ENCODE measurements around the gene MMP13. TPM values are rescaled to one million over a fixed set of nuclear protein-coding genes. Genes with fewer than 3 reads are reported as not detected.
A peak's percentile ranks its signal among the peaks of the same experiment; 100 is the strongest.
"Not testable (repeated sequence)": the region's sequence is repeated elsewhere in the genome, so short reads cannot be mapped to it uniquely, and the experiment has no call there.

Gene MMP13
- not detected for total RNA-seq

DNA sequence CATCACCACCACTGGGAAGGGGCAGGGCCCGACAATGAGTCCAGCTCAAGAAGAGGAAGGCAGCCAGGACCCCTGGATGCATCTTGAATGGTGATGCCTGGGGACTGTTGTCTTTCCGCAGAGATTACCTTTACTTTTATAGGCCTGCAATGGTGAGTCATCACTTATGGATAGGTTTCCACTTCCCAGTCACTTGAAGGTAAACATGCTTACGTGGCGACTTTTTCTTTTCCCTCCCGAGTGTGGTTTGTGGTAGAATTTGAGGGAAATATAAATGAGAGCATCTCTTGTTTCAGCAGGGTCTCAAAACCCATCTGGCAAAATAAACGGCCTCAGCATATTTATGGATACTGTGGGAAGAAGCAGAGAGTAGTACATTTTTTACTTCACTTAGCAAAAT, at the start of gene MMP13:
Gene MMP13 (minus strand): TSS at position 109 of the 400 bp plus-strand sequence. CDS start 27 bp downstream, at position 82.
- ATAC-seq = no peak

DNA sequence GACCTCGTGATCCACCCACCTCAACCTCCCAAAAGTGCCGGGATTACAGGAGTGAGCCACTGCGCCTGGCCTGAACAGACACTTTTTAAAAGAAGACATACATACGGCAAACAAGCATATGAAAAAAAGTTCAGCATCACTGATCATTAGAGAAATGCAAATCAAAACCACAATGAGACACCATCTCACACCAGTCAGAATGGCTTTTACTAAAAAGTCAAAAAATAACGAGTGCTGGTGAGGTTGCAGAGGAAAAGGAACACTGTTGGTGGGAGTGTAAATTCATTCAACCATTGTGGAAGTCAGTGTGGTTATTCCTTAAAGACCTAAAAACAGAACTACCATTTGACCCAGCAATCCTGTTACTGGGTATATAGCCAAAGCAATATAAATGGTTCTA, 48.7 kb upstream of the MMP13 start:
- ATAC-seq = not testable (repeated sequence)

DNA sequence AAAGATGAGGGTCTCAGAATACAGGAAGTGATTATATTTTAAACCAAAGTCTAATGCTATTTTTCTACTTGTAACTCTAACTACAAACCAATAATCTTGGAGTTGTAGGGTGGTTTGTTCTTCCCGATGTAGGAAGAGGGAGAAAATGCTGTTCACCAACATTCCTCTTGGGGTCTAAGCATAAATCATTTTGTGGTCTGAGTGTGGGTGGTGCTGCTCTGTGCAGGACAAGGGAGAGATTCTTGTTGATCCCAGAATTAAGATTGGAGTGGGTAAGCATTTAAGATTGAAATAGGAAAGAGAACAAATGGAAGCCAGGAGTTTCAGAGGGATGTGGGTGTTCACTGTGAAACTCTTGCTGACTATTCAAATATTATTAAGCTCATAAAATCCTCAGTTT, 38.6 kb upstream of the MMP13 start:
- no peak for ATAC-seq

DNA sequence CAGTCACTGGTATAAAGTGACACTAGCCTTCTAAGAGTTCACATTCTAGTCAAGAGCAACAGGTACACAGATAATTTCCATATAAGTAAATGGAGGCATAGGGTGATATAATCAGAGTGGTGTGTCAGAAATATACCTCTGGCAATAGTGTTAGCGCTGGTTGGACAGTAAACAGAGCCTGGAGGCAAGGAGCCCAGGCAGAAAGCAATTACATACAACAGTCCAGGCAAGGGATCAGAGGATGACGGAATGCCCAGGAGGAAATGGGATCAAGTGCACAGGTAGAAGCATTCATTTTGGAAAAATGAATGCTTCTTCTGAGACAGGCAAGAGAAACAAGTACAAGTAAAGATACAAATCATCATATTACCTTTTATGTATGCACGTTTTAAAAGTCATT, 36.2 kb upstream of the MMP13 start:
- no peak for ATAC-seq

DNA sequence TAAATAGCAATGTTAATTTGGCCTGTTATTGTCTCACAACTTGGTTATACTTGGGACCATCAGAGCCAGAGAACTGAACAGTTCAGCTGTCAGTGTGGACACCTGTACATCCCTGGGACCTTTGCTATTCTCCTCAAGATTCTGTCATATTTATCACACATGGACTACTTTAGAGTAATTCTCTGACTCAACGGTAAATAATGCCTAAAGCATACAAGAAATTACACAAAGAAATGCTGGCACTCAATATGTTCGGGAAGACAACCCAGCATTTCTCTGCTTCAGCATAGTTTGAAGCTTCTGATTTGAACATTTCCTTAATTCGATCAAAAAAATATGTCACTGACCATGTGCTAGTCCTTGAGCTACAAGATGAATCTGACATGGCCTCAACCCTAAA, 34.6 kb upstream of the MMP13 start:
- no peak for ATAC-seq

DNA sequence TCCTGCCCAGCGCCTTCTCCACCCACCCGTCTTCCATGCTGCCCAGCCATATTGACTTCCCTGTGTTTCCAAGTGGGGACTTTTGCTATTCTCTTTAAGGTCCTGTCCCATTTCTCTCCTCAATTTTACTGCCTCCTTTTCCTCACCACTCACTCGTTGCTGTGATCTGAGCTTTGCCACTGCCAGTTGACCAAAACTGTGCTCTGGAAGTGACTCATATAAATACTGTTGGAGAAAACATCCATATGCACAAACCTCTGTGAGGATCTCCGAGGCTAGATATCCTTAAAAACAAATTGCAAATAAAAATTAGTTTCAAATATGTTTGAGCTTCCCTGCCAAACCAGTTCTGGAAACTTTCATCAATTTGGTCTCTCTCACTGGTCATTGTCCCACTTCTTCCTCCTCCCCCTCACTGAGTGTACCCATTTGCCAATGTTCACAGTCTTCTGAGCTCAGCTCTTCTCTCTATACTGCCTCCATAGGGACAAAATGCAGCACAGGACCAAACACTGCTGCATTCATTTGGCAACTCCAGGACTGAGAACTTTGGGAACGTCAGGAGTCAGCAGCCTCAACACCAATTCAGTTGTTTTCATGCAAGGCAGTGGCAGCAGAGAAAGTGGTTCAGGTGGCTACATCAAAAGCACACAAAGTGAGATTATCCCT, 34.0 kb upstream of the MMP13 start:
- no peak for ATAC-seq

DNA sequence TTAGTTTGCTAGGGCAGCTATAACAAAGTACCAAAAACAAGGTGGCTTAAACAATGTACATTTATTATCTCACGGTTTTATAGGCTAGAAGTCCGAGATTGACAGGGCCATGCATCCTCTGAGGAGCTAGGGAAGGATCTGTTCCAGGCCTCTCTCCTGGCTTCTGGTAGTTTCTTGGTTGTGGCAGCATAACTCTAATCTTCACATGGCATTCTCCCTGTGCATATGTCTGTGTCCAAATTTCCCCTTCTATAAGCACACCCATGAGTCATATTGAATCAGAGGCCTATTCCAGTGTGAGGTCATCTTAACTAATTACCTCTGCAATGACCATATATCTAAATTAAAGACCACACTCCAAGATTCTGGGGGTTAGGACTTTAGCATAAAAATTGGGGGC, 31.3 kb upstream of the MMP13 start:
- no peak for ATAC-seq

DNA sequence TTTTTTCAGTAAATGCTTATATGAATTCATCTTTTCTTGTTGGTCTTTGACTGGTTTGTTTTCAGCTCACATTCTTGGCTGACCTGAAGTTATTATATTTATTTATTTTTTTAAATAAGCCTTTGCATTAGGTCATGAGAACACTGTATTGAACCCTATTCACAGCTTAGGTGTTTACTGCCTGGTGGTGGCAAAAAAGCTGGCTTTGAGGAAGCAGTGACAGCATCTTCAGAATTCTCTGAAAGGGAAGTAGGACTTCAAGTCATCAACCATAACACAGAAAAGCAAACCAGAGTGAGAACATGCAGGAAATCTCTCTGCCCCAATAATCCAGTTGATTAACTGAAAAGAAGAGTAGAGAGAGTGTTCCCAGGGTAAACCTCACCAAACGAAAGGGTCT, 30.3 kb upstream of the MMP13 start:
- no peak for ATAC-seq

DNA sequence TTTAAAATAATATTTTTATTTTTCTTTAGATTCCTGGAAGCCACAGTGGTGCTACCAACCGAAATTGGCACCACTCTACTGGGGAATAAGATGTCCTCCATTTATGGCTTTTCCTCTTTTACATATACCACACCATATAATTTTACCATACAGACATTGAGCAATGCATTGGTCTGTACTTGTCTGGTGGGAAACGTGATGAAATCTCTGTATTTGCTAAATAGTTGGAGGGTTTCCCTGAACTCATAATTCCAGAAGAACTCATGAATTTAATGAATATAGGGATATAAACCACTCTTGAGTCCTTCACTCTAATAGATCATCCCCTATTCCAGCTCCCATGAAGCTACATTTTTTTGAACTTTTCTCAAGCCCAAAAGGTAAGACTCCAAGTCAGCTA, 28.0 kb upstream of the MMP13 start:
- ATAC-seq = no peak

DNA sequence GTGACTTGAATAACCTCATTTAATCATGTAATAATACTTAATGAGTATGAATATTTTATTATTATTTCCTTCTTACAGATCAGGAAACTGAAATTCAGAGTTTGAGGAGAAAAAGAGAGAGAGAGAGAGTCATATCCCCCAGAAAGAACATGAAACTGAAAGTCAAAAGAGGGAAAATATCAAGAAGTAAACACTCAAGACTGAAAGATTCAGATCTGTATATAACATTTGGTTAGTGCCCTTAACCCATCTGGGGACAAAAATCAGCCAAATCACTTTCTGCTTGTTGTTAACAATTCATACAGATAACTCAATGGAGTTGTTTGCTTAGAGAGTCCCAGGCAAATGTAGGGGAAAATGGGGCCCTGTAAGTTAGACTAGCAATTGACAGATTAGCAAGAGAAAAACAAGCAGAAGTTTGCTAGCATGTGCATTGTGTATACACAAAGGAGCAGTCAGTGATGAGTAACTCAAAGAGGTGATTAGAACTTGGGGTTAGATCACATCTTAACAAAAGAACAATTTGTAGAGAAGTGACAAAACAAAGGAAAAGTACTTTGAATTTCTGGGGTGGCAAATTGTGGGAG, 25.9 kb upstream of the MMP13 start:
- ATAC-seq = no peak

DNA sequence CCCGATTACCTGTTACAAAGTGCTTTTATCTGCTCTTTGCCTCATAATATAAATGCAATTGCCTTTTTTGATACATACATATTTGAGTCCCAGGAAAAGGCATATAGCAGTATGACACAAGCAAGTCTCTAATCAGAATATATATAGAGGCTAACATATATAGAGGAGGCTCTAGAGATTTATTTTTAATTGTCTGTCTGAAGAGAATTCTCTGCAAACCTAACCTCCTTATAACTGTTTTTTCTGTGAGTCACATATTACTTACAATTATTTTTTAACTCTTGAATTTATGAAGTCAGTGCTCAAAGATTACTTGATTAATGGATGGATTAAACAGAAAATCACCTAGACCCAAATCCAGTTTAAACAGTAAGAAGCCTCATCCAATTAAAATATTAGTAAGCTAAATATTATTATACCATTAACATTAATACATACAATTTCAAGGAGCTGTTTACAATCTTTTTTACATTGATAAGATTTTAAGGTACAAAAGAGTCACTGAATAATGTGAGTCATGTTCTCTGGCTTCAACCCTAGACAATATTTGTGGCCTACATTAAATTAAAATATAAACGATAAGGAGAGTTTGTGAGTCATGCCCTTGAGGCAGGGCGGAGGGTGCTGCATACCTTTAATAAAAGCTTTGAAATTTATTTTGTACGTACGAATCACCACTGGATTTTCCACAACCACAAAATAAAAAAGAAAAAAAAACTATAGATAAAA, 19.2 kb upstream of the MMP13 start:
- no peak for ATAC-seq

DNA sequence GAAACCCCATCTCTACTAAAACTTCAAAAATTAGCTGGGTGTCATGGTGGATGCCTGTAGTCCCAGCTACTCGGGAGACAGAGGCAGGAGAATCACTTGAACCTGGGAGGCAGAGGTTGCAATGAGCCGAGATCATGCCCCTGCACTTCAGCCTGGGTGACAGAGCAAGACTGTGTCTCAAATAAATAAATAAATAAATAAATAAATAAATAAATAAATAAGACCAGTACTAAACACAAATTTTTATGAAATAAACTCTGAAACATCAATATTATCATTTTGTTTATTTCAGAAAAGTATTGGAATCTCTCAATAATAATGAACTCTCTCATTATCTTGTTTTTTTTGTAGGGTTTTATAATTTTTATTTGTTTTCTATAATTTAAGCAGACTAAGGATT, 18.2 kb upstream of the MMP13 start:
- not testable (repeated sequence) for ATAC-seq

DNA sequence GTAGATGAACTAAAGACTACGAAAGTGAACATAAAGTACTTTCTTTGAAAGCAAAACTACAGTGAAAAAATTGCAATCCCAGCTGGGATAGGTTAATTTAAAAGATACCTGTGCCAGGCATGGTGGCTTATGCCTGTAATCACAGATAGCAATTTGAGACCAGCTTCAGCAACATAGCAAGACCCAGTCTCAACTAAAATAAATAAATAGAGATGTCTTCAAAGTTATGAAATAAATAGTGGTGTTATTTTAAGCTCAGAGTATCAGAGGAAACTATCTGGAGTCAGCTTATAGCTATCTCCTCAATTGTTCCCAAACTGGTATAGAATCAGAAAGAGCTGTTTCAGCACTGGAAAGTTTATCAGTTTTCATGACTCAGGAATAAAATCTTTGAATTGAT, 17.3 kb upstream of the MMP13 start:
- ATAC-seq = no peak

DNA sequence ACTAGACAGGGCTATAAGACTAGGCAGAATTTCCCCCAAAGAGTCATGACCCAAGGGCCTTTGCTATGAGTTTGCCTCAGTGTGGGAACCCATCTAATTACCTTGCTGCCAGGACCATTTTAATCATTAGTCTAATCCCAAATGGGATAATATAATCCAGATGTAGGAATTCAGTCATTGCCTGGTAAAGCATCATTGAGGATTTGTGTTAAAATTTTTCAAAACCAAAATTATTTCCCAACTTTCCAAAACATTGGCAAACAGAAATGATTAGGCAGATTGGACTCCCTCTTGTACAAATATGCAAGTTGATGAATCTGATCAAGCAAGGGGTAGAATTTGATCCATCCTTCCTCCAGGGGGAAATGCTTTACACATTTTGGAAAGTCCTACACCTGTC, 16.2 kb upstream of the MMP13 start:
- no peak for ATAC-seq

DNA sequence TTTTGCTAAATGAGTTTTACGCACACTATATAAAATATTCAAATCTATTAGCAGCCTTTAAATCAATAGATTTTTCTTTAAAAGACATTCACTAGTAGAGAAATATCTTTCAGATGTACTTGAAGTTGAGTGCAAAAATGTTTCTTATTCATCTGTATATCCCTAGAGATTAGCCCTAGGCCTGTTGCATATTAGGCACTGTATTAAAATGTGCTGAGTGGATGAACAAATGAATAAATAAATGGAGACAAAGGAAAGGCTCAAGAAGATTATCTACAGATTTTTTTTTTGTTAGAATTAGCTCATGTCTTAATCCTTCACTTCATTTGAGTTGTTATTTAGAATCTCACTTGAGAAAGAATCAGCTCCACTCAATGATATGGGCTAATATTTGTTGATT, 12.0 kb upstream of the MMP13 start:
- no peak for ATAC-seq

DNA sequence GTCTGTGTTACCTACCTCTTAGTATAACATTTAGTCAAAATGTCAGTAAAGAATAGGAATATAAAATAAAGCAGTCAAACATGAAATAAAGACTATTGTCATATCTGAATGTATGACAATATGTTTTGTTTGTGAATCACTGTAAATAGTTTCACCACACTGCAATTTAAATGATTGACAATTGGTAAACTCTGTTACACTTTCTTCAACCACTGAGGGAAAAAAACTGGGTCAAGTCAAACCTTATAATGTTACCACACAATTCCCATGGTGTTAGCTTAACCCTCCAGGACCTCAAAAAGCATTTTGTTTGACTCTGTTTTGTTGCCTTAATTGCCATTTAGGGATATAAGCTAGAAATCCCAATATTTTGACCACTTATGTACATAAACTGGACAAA, 10.5 kb upstream of the MMP13 start:
- ATAC-seq = no peak

DNA sequence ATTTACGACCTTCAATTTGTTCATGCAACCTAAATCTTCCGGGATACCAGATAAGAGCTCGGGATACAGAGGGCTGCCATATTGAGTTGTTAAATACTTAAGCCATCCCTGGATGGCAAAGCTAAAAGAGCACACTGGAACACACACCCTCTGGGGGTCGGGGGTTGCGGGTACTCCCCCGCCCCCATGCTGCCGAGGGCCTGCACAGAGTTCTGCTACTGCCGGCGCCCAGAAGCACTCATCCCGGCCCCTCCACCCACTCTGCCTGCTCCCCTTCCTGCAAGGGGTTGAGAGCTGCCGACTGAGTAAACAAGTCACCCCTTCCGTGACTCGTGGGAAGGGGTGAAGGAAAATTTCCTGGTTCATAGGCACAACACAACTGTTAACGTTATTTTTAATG, 9.3 kb upstream of the MMP13 start:
- no peak for ATAC-seq

DNA sequence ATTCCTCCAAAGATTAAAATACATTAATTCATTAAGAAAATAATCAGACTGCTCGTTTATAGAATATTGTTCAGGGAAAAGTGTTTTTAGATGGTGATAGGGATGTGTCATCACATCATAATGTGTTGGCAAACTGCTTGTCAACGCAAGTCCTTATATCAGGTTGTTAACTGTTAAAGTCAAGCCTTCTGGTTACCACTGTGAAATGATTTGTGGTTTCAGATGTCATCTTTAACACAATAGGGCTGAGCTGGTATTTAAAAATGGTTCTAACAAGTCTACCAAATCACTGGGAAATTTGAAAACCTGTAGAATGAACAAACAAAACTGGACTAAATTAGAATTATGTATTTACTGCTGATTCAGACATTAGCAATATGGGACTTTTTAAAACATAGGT, 2.4 kb upstream of the MMP13 start:
- ATAC-seq = no peak

DNA sequence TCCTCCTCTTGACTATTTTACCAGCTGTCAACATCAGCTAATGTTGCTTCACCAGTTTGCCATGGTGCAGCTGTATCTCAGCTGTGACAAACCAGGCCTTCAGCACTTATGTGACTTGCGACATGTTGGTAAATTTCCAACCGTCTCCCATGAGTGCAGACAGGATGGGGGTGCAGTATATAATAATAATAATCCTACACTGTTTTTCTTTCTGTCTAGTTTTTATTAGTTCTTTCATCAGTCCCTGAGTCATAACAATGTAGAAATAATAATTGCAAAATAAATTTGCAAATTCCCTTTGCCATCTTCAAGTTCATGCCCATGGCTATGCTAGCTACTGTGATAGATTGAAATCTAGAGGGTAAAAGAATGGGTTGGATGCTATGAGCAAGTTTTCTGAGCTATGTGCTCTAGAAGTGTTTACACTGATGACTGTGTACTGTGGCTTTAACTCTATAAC, 4.9 kb downstream of the MMP13 start:
- ATAC-seq = no peak

DNA sequence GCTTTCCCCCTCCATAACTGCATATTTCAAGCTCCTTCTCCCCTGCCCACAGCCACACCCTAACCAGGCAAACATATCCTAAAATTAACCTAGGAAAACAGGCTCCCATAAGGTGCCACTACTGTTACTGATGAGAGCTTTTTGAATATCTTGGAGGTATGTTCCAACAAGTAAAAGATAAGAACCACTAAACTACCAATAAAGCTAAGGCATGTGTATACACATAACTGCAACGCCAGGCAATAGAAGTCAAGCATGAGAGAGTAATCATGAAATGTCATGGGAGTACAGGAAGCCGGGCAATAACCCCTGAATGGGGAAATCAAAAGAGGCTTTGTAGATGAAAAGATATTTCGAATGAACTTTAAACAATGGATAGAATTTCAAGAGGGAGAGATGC, 9.3 kb downstream of the MMP13 start:
- no peak for ATAC-seq

DNA sequence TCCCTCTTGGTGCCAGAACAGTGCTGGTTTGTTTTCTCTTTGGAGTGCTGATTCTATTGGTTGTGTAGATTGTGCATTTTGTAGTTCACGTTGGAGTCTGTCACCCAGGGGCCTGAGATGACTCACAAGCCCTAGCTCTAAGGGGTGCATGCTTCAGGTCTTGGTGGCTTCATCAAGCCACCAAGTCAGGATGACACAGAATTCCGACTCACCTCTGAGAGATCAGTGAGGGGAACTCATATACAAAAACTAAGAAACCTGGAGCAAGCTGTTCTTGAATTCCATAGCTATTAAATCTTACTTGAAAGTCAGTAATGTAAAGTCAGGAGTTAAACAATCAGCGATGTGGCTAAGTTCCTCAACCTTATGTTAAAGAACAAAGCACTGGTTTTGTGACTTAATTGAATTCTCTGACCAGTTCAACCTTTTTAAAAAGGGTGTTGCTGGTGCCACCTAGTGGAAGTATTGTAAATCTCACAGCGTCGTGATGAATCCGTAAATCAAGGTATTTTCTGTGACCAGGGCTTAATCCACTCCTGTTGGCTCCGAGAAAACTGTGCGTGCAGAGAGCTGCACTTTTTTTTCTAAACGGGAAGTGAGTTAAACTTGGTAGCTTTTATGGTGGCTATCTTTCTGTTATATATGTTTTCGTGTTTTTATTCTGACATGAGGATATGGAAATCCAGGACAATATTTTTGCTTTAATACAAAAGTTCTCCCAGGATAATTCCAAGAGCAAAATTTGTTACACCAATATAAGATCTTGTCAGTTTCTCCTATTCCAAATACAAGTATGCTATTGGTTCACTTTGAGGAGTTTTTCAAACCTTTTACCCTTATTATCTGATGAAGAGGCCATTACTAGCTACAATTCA, 14.6 kb downstream of the MMP13 start:
- peak; percentile 61 for ATAC-seq

DNA sequence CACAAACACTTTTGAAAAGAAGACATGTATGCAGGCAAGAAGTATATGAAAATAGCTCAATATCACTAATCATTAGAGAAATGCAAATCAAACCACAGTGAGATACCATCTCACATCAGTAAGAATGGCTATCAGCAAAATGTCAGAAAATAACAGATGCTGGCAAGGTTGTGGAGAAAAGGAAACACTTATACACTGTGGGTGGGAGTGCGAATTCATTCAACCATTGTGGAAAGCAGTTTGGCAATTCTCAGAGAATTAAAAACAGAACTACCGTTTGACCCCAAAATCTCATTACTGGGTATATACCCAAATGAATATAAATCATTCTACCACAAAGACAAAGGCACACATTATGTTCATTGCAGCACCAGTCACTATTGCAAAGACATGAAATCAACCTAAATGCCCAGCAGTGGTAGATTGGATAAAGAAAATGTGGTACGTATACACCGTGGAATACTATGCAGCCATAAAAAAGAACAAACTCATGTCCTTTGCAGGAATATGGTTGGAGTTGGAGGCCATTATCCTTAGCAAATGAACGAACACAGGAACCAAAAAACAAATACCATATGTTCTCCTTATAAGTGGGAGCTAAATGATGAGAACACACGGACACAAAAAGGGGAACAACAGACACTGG, 18.5 kb downstream of the MMP13 start:
- ATAC-seq = no peak

DNA sequence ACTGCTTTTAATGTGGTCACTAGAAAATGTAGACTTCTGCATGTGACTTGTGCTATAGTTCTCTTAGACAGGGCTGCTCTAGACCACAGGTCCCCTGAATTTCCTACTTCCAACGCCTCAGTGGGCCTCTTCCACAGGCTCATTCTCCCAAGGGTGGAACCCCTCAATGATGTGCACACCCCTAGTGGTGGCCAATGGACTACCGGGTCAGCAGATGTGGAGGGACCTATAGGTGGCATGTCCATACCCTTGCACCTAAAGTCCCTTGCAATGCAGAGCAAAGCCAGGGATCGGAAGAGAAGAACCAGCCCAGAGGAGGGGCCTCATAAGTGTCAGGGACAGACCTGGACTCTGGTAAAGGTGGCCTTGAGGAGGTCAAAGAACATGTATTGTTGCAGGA, 20.0 kb downstream of the MMP13 start:
- ATAC-seq = no peak

All from esophagus mucosa (tissue), 1 donor.